Transverse colon (tissue), 4 donors: ENCODE results near the gene RACGAP1. TPM values are rescaled to one million over a fixed set of nuclear protein-coding genes. Genes with fewer than 3 reads are reported as not detected.
A peak's percentile ranks its signal among the peaks of the same experiment; 100 is the strongest.

Source experiments
- DNase-seq: peaks from one replicate; pipeline ENCODE4 v3.0.0-alpha.2; 2019
- H3K27ac ChIP-seq, 4 donors: fragments of 200-600 bp; sonication (generic); 2 replicates each; pipeline ENCODE4 v1.5.1; 2016 to 2018; ENCODE audit warnings: inconsistent platforms in 4 of 4
- H3K27me3 ChIP-seq: fragments of 200-600 bp; sonication (generic); 2 replicates; pipeline ENCODE4 v1.5.1; 2017; ENCODE audit warnings: inconsistent platforms
- H3K36me3 ChIP-seq, 4 donors: fragments of 200-600 bp; sonication (generic); 2 replicates each; pipeline ENCODE4 v1.5.1; 2017 to 2019; ENCODE audit warnings: inconsistent platforms in 4 of 4
- H3K4me1 ChIP-seq, 4 donors: fragments of 200-600 bp; sonication (generic); 2 replicates each; pipeline ENCODE4 v1.5.1; 2017 to 2020; ENCODE audit warnings: inconsistent platforms in 4 of 4
- H3K4me3 ChIP-seq, 4 donors: fragments of 200-600 bp; sonication (generic); 1 replicate in 1 of 4; 2 replicates in 3 of 4; pipeline versions ENCODE4 v1.5.1 to v1.6.1; 2017 to 2019; ENCODE audit warnings: inconsistent platforms in 4 of 4
- H3K9me3 ChIP-seq, 2 donors: fragments of 200-600 bp; sonication (generic); 2 replicates each; pipeline ENCODE4 v1.5.1; 2017 to 2019; ENCODE audit warnings: inconsistent platforms in 2 of 2
- EP300 ChIP-seq: sonication (generic); formaldehyde crosslinking; IDR thresholded peaks from one replicate; pipeline ENCODE4 v1.6.1; 2017; ENCODE audit warnings: antibody characterized with exemption, low read depth
- POLR2A ChIP-seq: fragments of 450-650 bp; IDR thresholded peaks from one replicate; pipeline ENCODE4 v1.6.1; 2016; ENCODE audit warnings: antibody characterized with exemption, mild to moderate bottlenecking, moderate library complexity
- POLR2AphosphoS5 ChIP-seq, 3 donors: sonication (generic); formaldehyde crosslinking; IDR thresholded peaks; one replicate each; pipeline ENCODE4 v1.6.1; 2016; ENCODE audit warnings: antibody characterized with exemption in 3 of 3
- WGBS, 2 donors: methylation state at CpG; one replicate each; pipeline ENCODE4 v1.1.5; 2018; ENCODE audit warnings: low coverage in 1 of 2; 5-methylcytosine and 5-hydroxymethylcytosine counted together
- in situ Hi-C, 4 donors: fragments of 200-750 bp; cut with MboI; loops; one replicate each; pipeline versions ENCODE4 v1.15.0 to v1.15.1; 2017; ENCODE audit warnings: low sequenced_read_pairs in 3 of 4, low pct_ligation_motif_present in 1 of 4, low pct_unique_long_range_greater_than_20kb in 1 of 4
- intact Hi-C: fragments of 100-400 bp; cut with DNase I; formaldehyde crosslinking; loops from one replicate; pipeline ENCODE4 v1.15.1; 2023; ENCODE audit warnings: low total_unique reads
- total RNA-seq, 4 donors: library from RNA; depleted of rRNA; stranded (reverse); fragments of >200 nt; gene quantifications; one replicate each; pipeline ENCODE4 v1.1.0, GENCODE V29; 2016
- TF ChIP-seq, protein P1 (sequence below), 5 experiments: fragments of 200-600 bp in 3 of 5; fragments of 450-650 bp in 2 of 5; sonication (generic) in 3 of 5; IDR thresholded peaks; 1 replicate in 2 of 5; 2 replicates in 3 of 5; pipeline ENCODE4 v1.5.1; 2016 to 2017; ENCODE audit warnings: antibody characterized with exemption in 5 of 5, inconsistent platforms in 3 of 5, mild to moderate bottlenecking in 2 of 5, moderate library complexity in 1 of 5

Gene RACGAP1
- total RNA-seq, 4 donors from 2014 or later, result 5.0 to 13.4 (median 9.3) TPM

GRCh38 chr12:50017641-50018040 lies 7.7 kb downstream of the RACGAP1 start:
- H3K4me3 ChIP-seq, result no peak overlapping the region
- intact Hi-C loops, result no loop called here
- H3K27ac ChIP-seq, result peak overlapping the region; percentile 64 to 68 (median 66)
- DNase-seq, result no peak
- 86 to 93% methylated on average over 6 of the region's 6 CpGs for WGBS, 2 donors
- peaks cover 0 to 15% (median 0%) of the 10 kb centered on the region in 4 donors for H3K4me1 ChIP-seq
- TF ChIP-seq POLR2A (no peak), POLR2AphosphoS5 (IDR thresholded peaks at IDR 0.05) (no peak), EP300 (no peak)
- TF ChIP-seq, protein P1, sequence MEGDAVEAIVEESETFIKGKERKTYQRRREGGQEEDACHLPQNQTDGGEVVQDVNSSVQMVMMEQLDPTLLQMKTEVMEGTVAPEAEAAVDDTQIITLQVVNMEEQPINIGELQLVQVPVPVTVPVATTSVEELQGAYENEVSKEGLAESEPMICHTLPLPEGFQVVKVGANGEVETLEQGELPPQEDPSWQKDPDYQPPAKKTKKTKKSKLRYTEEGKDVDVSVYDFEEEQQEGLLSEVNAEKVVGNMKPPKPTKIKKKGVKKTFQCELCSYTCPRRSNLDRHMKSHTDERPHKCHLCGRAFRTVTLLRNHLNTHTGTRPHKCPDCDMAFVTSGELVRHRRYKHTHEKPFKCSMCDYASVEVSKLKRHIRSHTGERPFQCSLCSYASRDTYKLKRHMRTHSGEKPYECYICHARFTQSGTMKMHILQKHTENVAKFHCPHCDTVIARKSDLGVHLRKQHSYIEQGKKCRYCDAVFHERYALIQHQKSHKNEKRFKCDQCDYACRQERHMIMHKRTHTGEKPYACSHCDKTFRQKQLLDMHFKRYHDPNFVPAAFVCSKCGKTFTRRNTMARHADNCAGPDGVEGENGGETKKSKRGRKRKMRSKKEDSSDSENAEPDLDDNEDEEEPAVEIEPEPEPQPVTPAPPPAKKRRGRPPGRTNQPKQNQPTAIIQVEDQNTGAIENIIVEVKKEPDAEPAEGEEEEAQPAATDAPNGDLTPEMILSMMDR (IDR thresholded peaks at IDR 0.05), result no peak
- in situ Hi-C loops, result no loop called here
- peaks cover 0 to 3% (median 0%) of the 10 kb centered on the region in 4 donors for H3K36me3 ChIP-seq
- H3K9me3 ChIP-seq, result no peaks in the 10 kb centered on the region
- H3K27me3 ChIP-seq, result no peaks in the 10 kb centered on the region

- TF ChIP-seq POLR2AphosphoS5 (IDR thresholded peaks at IDR 0.05) (peak in 1 of 3 donors; percentile 47), POLR2A (no peak), EP300 (no peak)
- TF ChIP-seq, protein P1 (IDR thresholded peaks at IDR 0.05), result no peak
- Histone ChIP-seq H3K27ac (peak overlapping the region; percentile 64 to 68 (median 66)), H3K27me3 (no peaks in the 10 kb centered on the region), H3K4me1 (peaks cover 0 to 15% (median 0%) of the 10 kb centered on the region in 4 donors), H3K9me3 (no peaks in the 10 kb centered on the region), H3K4me3 (no peak overlapping the region), H3K36me3 (peaks cover 0 to 3% (median 0%) of the 10 kb centered on the region in 4 donors)
- DNase-seq, result peak; percentile 47
- intact Hi-C loops, result no loop called here
- in situ Hi-C loops, result no loop called here
- 77 to 97% methylated on average over 7 to 10 of the region's 10 CpGs for WGBS, 2 donors
Measured at GRCh38 chr12:50016501-50017475, 8.5 kb downstream of the RACGAP1 start.

DNA sequence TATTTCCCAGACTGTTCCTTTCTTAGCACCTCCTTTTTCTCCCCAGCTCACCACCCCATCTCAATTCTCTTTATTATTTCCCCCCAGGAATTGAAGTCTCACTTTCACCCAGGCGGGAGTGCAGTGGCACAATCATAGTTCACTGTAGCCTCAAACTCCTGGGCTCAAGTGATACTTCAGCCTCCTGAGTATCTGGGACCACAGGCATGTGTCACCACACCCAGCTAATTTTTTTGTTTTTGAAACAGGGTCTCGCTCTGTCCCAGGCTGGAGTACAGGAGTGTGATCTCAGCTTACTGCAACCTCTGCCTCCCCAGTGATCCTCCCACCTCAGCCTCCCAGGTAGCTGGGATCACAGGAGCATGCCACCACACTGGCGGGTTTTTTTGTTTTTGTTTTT lies 11.0 kb downstream of the RACGAP1 start:
- Histone ChIP-seq H3K27me3 (no peaks in the 10 kb centered on the region), H3K4me1 (peaks cover 0 to 15% (median 0%) of the 10 kb centered on the region in 4 donors), H3K9me3 (no peaks in the 10 kb centered on the region), H3K4me3 (no peak overlapping the region), H3K27ac (no peak overlapping the region), H3K36me3 (peaks cover 0 to 3% (median 0%) of the 10 kb centered on the region in 4 donors)
- TF ChIP-seq, protein P1 (IDR thresholded peaks at IDR 0.05), result no peak
- TF ChIP-seq EP300, result no peak
- no peak for TF ChIP-seq POLR2A
- no peak for TF ChIP-seq POLR2AphosphoS5 (IDR thresholded peaks at IDR 0.05)
- 94% methylated on average over 3 of the region's 3 CpGs; no CpG with 5 or more reads in 1 of the 2 donors for WGBS, 2 donors
- intact Hi-C loops, result no loop called here
- no peak for DNase-seq
- in situ Hi-C loops, result no loop called here

DNA sequence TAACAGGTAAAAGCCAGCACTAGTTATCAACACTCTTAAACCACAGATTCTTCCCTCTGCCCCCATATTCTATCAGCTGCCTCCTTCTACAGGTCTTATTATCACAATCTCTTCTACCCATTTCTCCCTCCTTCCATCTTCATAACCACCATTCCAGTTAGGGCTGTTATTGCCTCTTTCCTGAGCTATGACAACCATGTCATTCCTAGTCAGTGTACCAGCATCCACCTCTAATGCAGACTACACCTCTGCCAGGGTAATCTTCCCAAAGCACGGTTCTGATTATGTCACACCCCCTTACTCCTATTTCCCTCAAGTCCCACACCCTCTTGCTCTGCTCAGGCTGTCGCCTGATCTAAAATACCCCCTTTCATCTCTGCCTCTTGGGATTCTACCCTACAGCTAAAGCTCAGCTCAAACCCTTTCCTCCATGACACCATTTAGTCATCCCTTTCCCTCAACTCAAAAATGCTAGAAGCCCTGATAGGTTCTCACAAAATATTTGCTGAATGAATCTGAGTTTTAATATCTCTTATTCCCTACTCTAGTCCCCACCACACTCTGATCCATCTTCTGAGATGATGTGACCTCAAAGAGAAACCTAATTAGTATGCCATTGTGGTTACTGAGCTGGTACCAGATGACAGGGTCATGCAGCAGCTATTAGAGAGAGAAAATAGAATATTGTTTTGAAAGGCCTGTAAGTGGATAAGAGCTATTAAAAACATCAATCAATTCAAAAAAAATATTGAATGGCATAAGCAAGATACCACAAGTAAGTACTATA lies 11.7 kb downstream of the RACGAP1 start:
- 70 to 86% methylated on average over 2 of the region's 2 CpGs for WGBS, 2 donors
- in situ Hi-C loops, result no loop called here
- intact Hi-C loops, result no loop called here
- H3K36me3 ChIP-seq, result peaks cover 0 to 3% (median 0%) of the 10 kb centered on the region in 4 donors
- DNase-seq, result no peak
- H3K4me3 ChIP-seq, result no peak overlapping the region
- H3K27ac ChIP-seq, result no peak overlapping the region
- peaks cover 0 to 15% (median 0%) of the 10 kb centered on the region in 4 donors for H3K4me1 ChIP-seq
- no peaks in the 10 kb centered on the region for H3K9me3 ChIP-seq
- TF ChIP-seq POLR2A (no peak), POLR2AphosphoS5 (IDR thresholded peaks at IDR 0.05) (no peak), EP300 (no peak)
- TF ChIP-seq, protein P1 (IDR thresholded peaks at IDR 0.05), result no peak
- H3K27me3 ChIP-seq, result no peaks in the 10 kb centered on the region
